ENCODE results near the gene FXN.

Gene FXN

GRCh38 chr9:69078581-69078980 is 43.0 kb downstream of the FXN start:
- Histone ChIP-seq H3K9me3 (ENCODE audit: control insufficient read depth in 5 of 5, low read length in 5 of 5) (no peaks in the 10 kb centered on the region), H3K27me3 (ENCODE audit: control insufficient read depth in 5 of 5, insufficient read depth in 4 of 5, low read length in 5 of 5) (no peaks in the 10 kb centered on the region), H3K9ac (ENCODE audit: low read length in 5 of 5) (no peak overlapping the region), H3K4me1 (ENCODE audit: control insufficient read depth in 5 of 5, insufficient read depth in 5 of 5, low read length in 5 of 5) (peaks cover 0 to 9% (median 3%) of the 10 kb centered on the region in 5 donors), H3K36me3 (ENCODE audit: control insufficient read depth in 5 of 5, insufficient read depth in 5 of 5, low read length in 5 of 5) (peaks cover 0 to 1% (median 0%) of the 10 kb centered on the region in 5 donors), H3K27ac (ENCODE audit: low read depth, low read length) (no peak overlapping the region), H3K4me3 (ENCODE audit: low read depth in 1 of 5, low read length in 5 of 5) (no peak overlapping the region)

- no peaks in the 10 kb centered on the region for H3K36me3 ChIP-seq (ENCODE audit: control insufficient read depth in 5 of 5, insufficient read depth in 5 of 5, low read length in 5 of 5)
- H3K4me1 ChIP-seq (ENCODE audit: control insufficient read depth in 5 of 5, insufficient read depth in 5 of 5, low read length in 5 of 5), result peaks cover 0 to 9% (median 3%) of the 10 kb centered on the region in 5 donors
- H3K9ac ChIP-seq (ENCODE audit: low read length in 5 of 5), result no peak overlapping the region
- no peaks in the 10 kb centered on the region for H3K9me3 ChIP-seq (ENCODE audit: control insufficient read depth in 5 of 5, low read length in 5 of 5)
- H3K27me3 ChIP-seq (ENCODE audit: control insufficient read depth in 5 of 5, insufficient read depth in 4 of 5, low read length in 5 of 5), result no peaks in the 10 kb centered on the region
- no peak overlapping the region for H3K4me3 ChIP-seq (ENCODE audit: low read depth in 1 of 5, low read length in 5 of 5)
- no peak overlapping the region for H3K27ac ChIP-seq (ENCODE audit: low read depth, low read length)
These were observed 43.6 kb downstream of the FXN start for GRCh38 chr9:69079186-69079585.

DNA sequence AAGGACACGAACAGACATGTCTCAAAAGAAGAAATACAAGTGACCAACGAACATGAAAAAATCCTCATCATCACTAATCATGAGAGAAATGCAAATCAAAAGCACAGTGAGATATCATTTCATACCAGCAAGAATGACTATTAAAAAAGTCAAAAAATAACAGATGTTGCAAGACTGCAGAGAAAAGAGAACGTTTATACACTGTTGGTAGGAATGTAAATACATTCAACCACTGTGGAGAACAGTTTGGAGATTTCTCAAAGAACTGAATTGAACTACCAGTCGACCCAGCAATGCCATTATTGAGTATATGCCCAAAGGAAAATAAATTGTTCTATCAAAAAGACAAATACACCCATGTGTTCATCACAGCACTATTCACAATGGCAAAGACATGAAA is 45.7 kb downstream of the FXN start:
- Histone ChIP-seq H3K27ac (ENCODE audit: low read depth, low read length) (no peak overlapping the region), H3K4me1 (ENCODE audit: control insufficient read depth in 5 of 5, insufficient read depth in 5 of 5, low read length in 5 of 5) (peaks cover 0 to 15% (median 5%) of the 10 kb centered on the region in 5 donors), H3K9me3 (ENCODE audit: control insufficient read depth in 5 of 5, low read length in 5 of 5) (no peaks in the 10 kb centered on the region)

GRCh38 chr9:69083321-69083720 is 47.8 kb downstream of the FXN start:
- H3K27me3 ChIP-seq (ENCODE audit: control insufficient read depth in 5 of 5, insufficient read depth in 4 of 5, low read length in 5 of 5), result no peaks in the 10 kb centered on the region
- H3K4me1 ChIP-seq (ENCODE audit: control insufficient read depth in 5 of 5, insufficient read depth in 5 of 5, low read length in 5 of 5), result peaks cover 0 to 17% (median 5%) of the 10 kb centered on the region in 5 donors
- no peak overlapping the region for H3K27ac ChIP-seq (ENCODE audit: low read depth, low read length)
- H3K9me3 ChIP-seq (ENCODE audit: control insufficient read depth in 5 of 5, low read length in 5 of 5), result no peaks in the 10 kb centered on the region
- H3K9ac ChIP-seq (ENCODE audit: low read length in 5 of 5), result no peak overlapping the region
- no peak overlapping the region for H3K4me3 ChIP-seq (ENCODE audit: low read depth in 1 of 5, low read length in 5 of 5)
- H3K36me3 ChIP-seq (ENCODE audit: control insufficient read depth in 5 of 5, insufficient read depth in 5 of 5, low read length in 5 of 5), result no peaks in the 10 kb centered on the region

More for the DNA sequence above, 45.7 kb downstream of the FXN start:
- Histone ChIP-seq H3K4me3 (ENCODE audit: low read depth in 1 of 5, low read length in 5 of 5) (no peak overlapping the region), H3K9ac (ENCODE audit: low read length in 5 of 5) (no peak overlapping the region), H3K36me3 (ENCODE audit: control insufficient read depth in 5 of 5, insufficient read depth in 5 of 5, low read length in 5 of 5) (no peaks in the 10 kb centered on the region), H3K27me3 (ENCODE audit: control insufficient read depth in 5 of 5, insufficient read depth in 4 of 5, low read length in 5 of 5) (no peaks in the 10 kb centered on the region)

GRCh38 chr9:69085569-69086283 is 50.2 kb downstream of the FXN start:
- no peak overlapping the region for H3K4me3 ChIP-seq (ENCODE audit: low read depth in 1 of 5, low read length in 5 of 5)
- H3K27me3 ChIP-seq (ENCODE audit: control insufficient read depth in 5 of 5, insufficient read depth in 4 of 5, low read length in 5 of 5), result no peaks in the 10 kb centered on the region
- H3K4me1 ChIP-seq (ENCODE audit: control insufficient read depth in 5 of 5, insufficient read depth in 5 of 5, low read length in 5 of 5), result peaks cover 0 to 27% (median 5%) of the 10 kb centered on the region in 5 donors
- no peak overlapping the region for H3K9ac ChIP-seq (ENCODE audit: low read length in 5 of 5)
- H3K36me3 ChIP-seq (ENCODE audit: control insufficient read depth in 5 of 5, insufficient read depth in 5 of 5, low read length in 5 of 5), result no peaks in the 10 kb centered on the region
- H3K9me3 ChIP-seq (ENCODE audit: control insufficient read depth in 5 of 5, low read length in 5 of 5), result no peaks in the 10 kb centered on the region
- no peak overlapping the region for H3K27ac ChIP-seq (ENCODE audit: low read depth, low read length)

- Histone ChIP-seq H3K9ac (ENCODE audit: low read length in 5 of 5) (no peak overlapping the region), H3K4me3 (ENCODE audit: low read depth in 1 of 5, low read length in 5 of 5) (no peak overlapping the region), H3K9me3 (ENCODE audit: control insufficient read depth in 5 of 5, low read length in 5 of 5) (no peaks in the 10 kb centered on the region), H3K4me1 (ENCODE audit: control insufficient read depth in 5 of 5, insufficient read depth in 5 of 5, low read length in 5 of 5) (peaks cover 0 to 31% (median 5%) of the 10 kb centered on the region in 5 donors), H3K36me3 (ENCODE audit: control insufficient read depth in 5 of 5, insufficient read depth in 5 of 5, low read length in 5 of 5) (no peaks in the 10 kb centered on the region), H3K27ac (ENCODE audit: low read depth, low read length) (no peak overlapping the region), H3K27me3 (ENCODE audit: control insufficient read depth in 5 of 5, insufficient read depth in 4 of 5, low read length in 5 of 5) (no peaks in the 10 kb centered on the region)
These were observed 50.8 kb downstream of the FXN start for GRCh38 chr9:69086312-69086711.

- no peaks in the 10 kb centered on the region for H3K36me3 ChIP-seq (ENCODE audit: control insufficient read depth in 5 of 5, insufficient read depth in 5 of 5, low read length in 5 of 5)
- H3K27ac ChIP-seq (ENCODE audit: low read depth, low read length), result no peak overlapping the region
- H3K9ac ChIP-seq (ENCODE audit: low read length in 5 of 5), result no peak overlapping the region
- H3K4me1 ChIP-seq (ENCODE audit: control insufficient read depth in 5 of 5, insufficient read depth in 5 of 5, low read length in 5 of 5), result peaks cover 0 to 31% (median 5%) of the 10 kb centered on the region in 5 donors
- no peak overlapping the region for H3K4me3 ChIP-seq (ENCODE audit: low read depth in 1 of 5, low read length in 5 of 5)
- H3K27me3 ChIP-seq (ENCODE audit: control insufficient read depth in 5 of 5, insufficient read depth in 4 of 5, low read length in 5 of 5), result no peaks in the 10 kb centered on the region
- no peaks in the 10 kb centered on the region for H3K9me3 ChIP-seq (ENCODE audit: control insufficient read depth in 5 of 5, low read length in 5 of 5)
These were observed 51.2 kb downstream of the FXN start for GRCh38 chr9:69086769-69087168.

- H3K27me3 ChIP-seq (ENCODE audit: control insufficient read depth in 5 of 5, insufficient read depth in 4 of 5, low read length in 5 of 5), result no peaks in the 10 kb centered on the region
- H3K4me3 ChIP-seq (ENCODE audit: low read depth in 1 of 5, low read length in 5 of 5), result no peak overlapping the region
- no peaks in the 10 kb centered on the region for H3K9me3 ChIP-seq (ENCODE audit: control insufficient read depth in 5 of 5, low read length in 5 of 5)
- no peak overlapping the region for H3K27ac ChIP-seq (ENCODE audit: low read depth, low read length)
- no peaks in the 10 kb centered on the region for H3K36me3 ChIP-seq (ENCODE audit: control insufficient read depth in 5 of 5, insufficient read depth in 5 of 5, low read length in 5 of 5)
- H3K4me1 ChIP-seq (ENCODE audit: control insufficient read depth in 5 of 5, insufficient read depth in 5 of 5, low read length in 5 of 5), result peaks cover 0 to 25% (median 5%) of the 10 kb centered on the region in 5 donors
- no peak overlapping the region for H3K9ac ChIP-seq (ENCODE audit: low read length in 5 of 5)
These were observed 53.5 kb downstream of the FXN start for GRCh38 chr9:69089082-69089481.

- H3K4me1 ChIP-seq (ENCODE audit: control insufficient read depth in 5 of 5, insufficient read depth in 5 of 5, low read length in 5 of 5), result peaks cover 0 to 25% (median 5%) of the 10 kb centered on the region in 5 donors
- H3K27ac ChIP-seq (ENCODE audit: low read depth, low read length), result no peak overlapping the region
- H3K27me3 ChIP-seq (ENCODE audit: control insufficient read depth in 5 of 5, insufficient read depth in 4 of 5, low read length in 5 of 5), result no peaks in the 10 kb centered on the region
- H3K4me3 ChIP-seq (ENCODE audit: low read depth in 1 of 5, low read length in 5 of 5), result no peak overlapping the region
- no peaks in the 10 kb centered on the region for H3K36me3 ChIP-seq (ENCODE audit: control insufficient read depth in 5 of 5, insufficient read depth in 5 of 5, low read length in 5 of 5)
- no peaks in the 10 kb centered on the region for H3K9me3 ChIP-seq (ENCODE audit: control insufficient read depth in 5 of 5, low read length in 5 of 5)
- H3K9ac ChIP-seq (ENCODE audit: low read length in 5 of 5), result no peak overlapping the region
These were observed 53.9 kb downstream of the FXN start for GRCh38 chr9:69089491-69089890.

- Histone ChIP-seq H3K9ac (ENCODE audit: low read length in 5 of 5) (no peak overlapping the region), H3K36me3 (ENCODE audit: control insufficient read depth in 5 of 5, insufficient read depth in 5 of 5, low read length in 5 of 5) (no peaks in the 10 kb centered on the region), H3K27ac (ENCODE audit: low read depth, low read length) (no peak overlapping the region), H3K4me3 (ENCODE audit: low read depth in 1 of 5, low read length in 5 of 5) (no peak overlapping the region), H3K4me1 (ENCODE audit: control insufficient read depth in 5 of 5, insufficient read depth in 5 of 5, low read length in 5 of 5) (peaks cover 0 to 25% (median 5%) of the 10 kb centered on the region in 5 donors), H3K27me3 (ENCODE audit: control insufficient read depth in 5 of 5, insufficient read depth in 4 of 5, low read length in 5 of 5) (no peaks in the 10 kb centered on the region), H3K9me3 (ENCODE audit: control insufficient read depth in 5 of 5, low read length in 5 of 5) (no peaks in the 10 kb centered on the region)
These were observed 54.7 kb downstream of the FXN start for GRCh38 chr9:69090140-69090750.
